Left lung (tissue), 10 donors: Measurements from ENCODE around the gene ERC2. TPM values are rescaled to one million over a fixed set of nuclear protein-coding genes. Genes with fewer than 3 reads are reported as not detected.

Source experiments
- ATAC-seq: fragments of 200-7000 bp; cut with Tn5 transposase; one replicate; pipeline ENCODE4 v1.9.1; 2020; ENCODE audit warnings: moderate library complexity
- DNase-seq, 4 donors: peaks; one replicate each; pipeline ENCODE4 v3.0.0-alpha.2; 2013 to 2020
- H3K27ac ChIP-seq, 2 donors: fragments of 200-600 bp; sonication (generic) in 1 of 2; one replicate each; pipeline versions ENCODE4 v1.5.0 to v1.8.0; 2020 to 2021
- H3K27me3 ChIP-seq, 2 donors: fragments of 200-600 bp; sonication (generic) in 1 of 2; one replicate each; pipeline versions ENCODE4 v1.5.0 to v1.8.0; 2020 to 2021
- H3K36me3 ChIP-seq, 2 donors: fragments of 200-600 bp; sonication (generic) in 1 of 2; one replicate each; pipeline versions ENCODE4 v1.5.0 to v1.8.0; 2020 to 2021
- H3K4me1 ChIP-seq, 2 donors: fragments of 200-600 bp; one replicate each; pipeline ENCODE4 v1.8.0; 2021
- H3K4me3 ChIP-seq, 2 donors: fragments of 200-600 bp; sonication (generic) in 1 of 2; one replicate each; pipeline versions ENCODE4 v1.5.0 to v1.8.0; 2020 to 2021; ENCODE audit warnings: mild to moderate bottlenecking in 1 of 2
- H3K9me3 ChIP-seq, 2 donors: fragments of 200-600 bp; sonication (generic) in 1 of 2; one replicate each; pipeline versions ENCODE4 v1.5.0 to v1.8.0; 2020 to 2021
- intact Hi-C, 2 donors: fragments of 100-400 bp; cut with DNase I; formaldehyde crosslinking; loops; one replicate each; pipeline versions ENCODE4 v1.11.2 to v1.14.2; 2022
- polyA plus RNA-seq, 6 donors: library from polyadenylated mRNA; unstranded; fragments of 120-200 nt; gene quantifications; one replicate each; pipeline ENCODE4 v1.2.1, GENCODE V29; 2013; ENCODE audit not compliant: insufficient read length in 6 of 6
- total RNA-seq, 2 donors: library from RNA; stranded (reverse); fragmentation: NEBNext Ultra II Directional; extraction: Animal tissue kit (Norgen Biotek cat#: 25700); gene quantifications; one replicate each; pipeline ENCODE4 v1.2.1, GENCODE V29; 2021
- TF ChIP-seq, protein P1 (sequence below), 2 donors: fragments of 200-600 bp; sonication (generic) in 1 of 2; IDR thresholded peaks; one replicate each; pipeline versions ENCODE4 v1.5.0 to v1.8.0; 2021; ENCODE audit warnings: antibody characterized with exemption in 2 of 2
- donor health status: DM: no; HTN: yes; CAD: no.
- donor health status: DM: no; HTN: no; CAD: no.

Gene ERC2
- total and polyA plus RNA-seq, 8 donors, result 1.6 to 3.3 (median 2.1) TPM

- intact Hi-C loops, result no loop called here
These were observed 750.2 kb downstream of the ERC2 start for GRCh38 chr3:55718074-55718473.

GRCh38 chr3:55717481-55717880 is 750.8 kb downstream of the ERC2 start:
- H3K4me3 ChIP-seq, result no peak overlapping the region

More at GRCh38 chr3:55718074-55718473, 750.2 kb downstream of the ERC2 start:
- Histone ChIP-seq H3K4me3 (no peak overlapping the region), H3K4me1 (no peaks in the 10 kb centered on the region), H3K36me3 (no peaks in the 10 kb centered on the region), H3K27me3 (peaks cover 0 to 5% of the 10 kb centered on the region in 2 donors), H3K9me3 (no peaks in the 10 kb centered on the region), H3K27ac (no peak overlapping the region)
- no peak for ATAC-seq
- TF ChIP-seq, protein P1, sequence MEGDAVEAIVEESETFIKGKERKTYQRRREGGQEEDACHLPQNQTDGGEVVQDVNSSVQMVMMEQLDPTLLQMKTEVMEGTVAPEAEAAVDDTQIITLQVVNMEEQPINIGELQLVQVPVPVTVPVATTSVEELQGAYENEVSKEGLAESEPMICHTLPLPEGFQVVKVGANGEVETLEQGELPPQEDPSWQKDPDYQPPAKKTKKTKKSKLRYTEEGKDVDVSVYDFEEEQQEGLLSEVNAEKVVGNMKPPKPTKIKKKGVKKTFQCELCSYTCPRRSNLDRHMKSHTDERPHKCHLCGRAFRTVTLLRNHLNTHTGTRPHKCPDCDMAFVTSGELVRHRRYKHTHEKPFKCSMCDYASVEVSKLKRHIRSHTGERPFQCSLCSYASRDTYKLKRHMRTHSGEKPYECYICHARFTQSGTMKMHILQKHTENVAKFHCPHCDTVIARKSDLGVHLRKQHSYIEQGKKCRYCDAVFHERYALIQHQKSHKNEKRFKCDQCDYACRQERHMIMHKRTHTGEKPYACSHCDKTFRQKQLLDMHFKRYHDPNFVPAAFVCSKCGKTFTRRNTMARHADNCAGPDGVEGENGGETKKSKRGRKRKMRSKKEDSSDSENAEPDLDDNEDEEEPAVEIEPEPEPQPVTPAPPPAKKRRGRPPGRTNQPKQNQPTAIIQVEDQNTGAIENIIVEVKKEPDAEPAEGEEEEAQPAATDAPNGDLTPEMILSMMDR (IDR thresholded peaks at IDR 0.05), result no peak
- DNase-seq, result no peak

DNA sequence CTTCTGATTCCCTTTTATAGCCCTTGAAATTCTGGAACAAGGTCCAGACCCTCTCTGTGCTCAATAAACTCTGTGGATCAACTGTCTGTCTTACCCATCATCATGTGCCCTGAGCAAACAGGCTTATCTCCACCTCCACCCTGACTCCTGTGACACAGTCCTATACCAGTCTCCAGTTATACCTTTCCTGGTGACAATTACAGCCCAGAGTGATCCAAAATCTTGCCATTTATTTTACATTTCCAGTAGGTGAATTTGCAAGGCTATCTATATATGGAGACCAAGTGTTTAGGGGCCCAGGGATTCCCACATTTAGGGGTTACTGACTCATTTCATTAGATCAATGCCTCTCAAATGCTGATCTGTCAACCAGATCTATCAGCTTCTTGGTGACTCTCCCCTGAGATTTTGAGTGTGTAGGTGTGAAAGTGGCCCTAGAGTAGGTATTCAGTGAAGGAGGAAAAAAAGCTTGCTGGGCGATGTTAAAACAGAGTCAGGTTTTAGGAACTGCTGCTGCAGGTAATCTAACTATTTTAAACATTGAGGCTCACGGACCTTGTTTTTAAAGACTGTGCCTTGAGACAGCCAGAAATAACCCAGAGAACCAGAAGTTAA is 751.5 kb downstream of the ERC2 start:
- H3K4me1 ChIP-seq, result no peaks in the 10 kb centered on the region
- H3K27me3 ChIP-seq, result peaks cover 0 to 5% of the 10 kb centered on the region in 2 donors
- TF ChIP-seq, protein P1 (IDR thresholded peaks at IDR 0.05), result no peak
- H3K4me3 ChIP-seq, result no peak overlapping the region
- DNase-seq (no peak), ATAC-seq (no peak)
- intact Hi-C loops, result no loop called here
- no peaks in the 10 kb centered on the region for H3K36me3 ChIP-seq
- no peak overlapping the region for H3K27ac ChIP-seq
- H3K9me3 ChIP-seq, result no peaks in the 10 kb centered on the region

More at GRCh38 chr3:55717481-55717880, 750.8 kb downstream of the ERC2 start:
- TF ChIP-seq, protein P1 (IDR thresholded peaks at IDR 0.05), result no peak
- no peak for DNase-seq
- no peaks in the 10 kb centered on the region for H3K9me3 ChIP-seq
- no peaks in the 10 kb centered on the region for H3K4me1 ChIP-seq
- no peak overlapping the region for H3K27ac ChIP-seq
- no peak for ATAC-seq
- H3K27me3 ChIP-seq, result peaks cover 0 to 5% of the 10 kb centered on the region in 2 donors
- intact Hi-C loops, result no loop called here
- H3K36me3 ChIP-seq, result no peaks in the 10 kb centered on the region

GRCh38 chr3:55716044-55716443 is 752.2 kb downstream of the ERC2 start:
- ATAC-seq (no peak), DNase-seq (no peak)
- H3K27ac ChIP-seq, result no peak overlapping the region
- no peaks in the 10 kb centered on the region for H3K36me3 ChIP-seq
- no peaks in the 10 kb centered on the region for H3K9me3 ChIP-seq
- TF ChIP-seq, protein P1 (IDR thresholded peaks at IDR 0.05), result no peak
- no peak overlapping the region for H3K4me3 ChIP-seq
- H3K27me3 ChIP-seq, result peaks cover 0 to 5% of the 10 kb centered on the region in 2 donors
- intact Hi-C loops, result no loop called here
- H3K4me1 ChIP-seq, result no peaks in the 10 kb centered on the region

DNA sequence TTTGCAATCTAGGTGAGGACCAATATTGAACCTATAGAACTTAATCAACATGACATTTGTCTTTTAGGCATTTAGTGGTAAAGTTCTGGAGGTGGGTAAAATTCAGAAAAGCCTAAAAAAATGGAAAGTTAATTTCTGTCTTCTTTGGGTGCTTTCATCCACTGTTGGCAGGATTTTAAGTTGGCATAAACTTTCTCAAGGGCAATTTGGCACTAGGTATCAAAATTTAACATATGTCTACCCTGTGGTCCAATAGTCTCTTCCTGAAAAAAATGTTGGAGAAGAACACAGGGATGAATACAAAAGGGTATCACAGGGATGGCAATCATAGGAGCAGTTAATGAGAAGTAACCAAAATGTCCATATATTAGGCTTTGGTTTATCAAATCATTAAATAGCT is 754.2 kb downstream of the ERC2 start:
- H3K4me3 ChIP-seq, result no peak overlapping the region
- DNase-seq (no peak), ATAC-seq (no peak)
- H3K27ac ChIP-seq, result no peak overlapping the region
- H3K36me3 ChIP-seq, result no peaks in the 10 kb centered on the region
- intact Hi-C loops, result no loop called here
- TF ChIP-seq, protein P1 (IDR thresholded peaks at IDR 0.05), result no peak
- no peaks in the 10 kb centered on the region for H3K4me1 ChIP-seq
- peaks cover 0 to 5% of the 10 kb centered on the region in 2 donors for H3K27me3 ChIP-seq
- no peaks in the 10 kb centered on the region for H3K9me3 ChIP-seq
